ENCODE measurements around the gene TMEM221. TPM values are rescaled to one million over a fixed set of nuclear protein-coding genes. Genes with fewer than 3 reads are reported as not detected.

The TMEM221 gene
- total RNA-seq, 1 donor from 2014 or later: 0.96 TPM

GRCh38 chr19:17470068-17470841 is 21.8 kb upstream of the TMEM221 start, which contains the start of gene SLC27A1:
Gene SLC27A1, plus strand, starts transcription at chr19:17470524. Its CDS starts 17 bp downstream, at chr19:17470541.
- TF ChIP-seq CTCF (conservative IDR thresholded peaks at IDR 0.05): no peak
- peak within 1 kb of the TSS; percentile 98 for H3K4me3 Mint-ChIP-seq
- peaks cover 12% of the 10 kb centered on the region for H3K27me3 Mint-ChIP-seq (ENCODE audit: low read depth)
- peak; percentile 99 for DNase-seq (ENCODE audit: low read depth, low spot score)
- H3K36me3 Mint-ChIP-seq (ENCODE audit: low read depth): no peaks in the 10 kb centered on the region
- peaks cover 30% of the 10 kb centered on the region for H3K4me1 Mint-ChIP-seq
- H3K9me3 Mint-ChIP-seq: no peaks in the 10 kb centered on the region
- peak within 1 kb of the TSS; percentile 44 for H3K27ac Mint-ChIP-seq (ENCODE audit: unreplicated experiment)

- peaks cover 12% of the 10 kb centered on the region for H3K27me3 Mint-ChIP-seq (ENCODE audit: low read depth)
- peak overlapping the region; percentile 44 for H3K27ac Mint-ChIP-seq (ENCODE audit: unreplicated experiment)
- TF ChIP-seq CTCF (conservative IDR thresholded peaks at IDR 0.05): no peak
- peak; percentile 81 for DNase-seq (ENCODE audit: low read depth, low spot score)
- H3K4me1 Mint-ChIP-seq: peaks cover 28% of the 10 kb centered on the region
- H3K36me3 Mint-ChIP-seq (ENCODE audit: low read depth): no peaks in the 10 kb centered on the region
- peak overlapping the region; percentile 98 for H3K4me3 Mint-ChIP-seq
- no peaks in the 10 kb centered on the region for H3K9me3 Mint-ChIP-seq
Measured at GRCh38 chr19:17469481-17470067, 21.1 kb upstream of the TMEM221 start.

GRCh38 chr19:17469092-17469480 is 20.6 kb upstream of the TMEM221 start:
- peak overlapping the region; percentile 98 for H3K4me3 Mint-ChIP-seq
- DNase-seq (ENCODE audit: low read depth, low spot score): no peak
- no peaks in the 10 kb centered on the region for H3K9me3 Mint-ChIP-seq
- TF ChIP-seq CTCF (conservative IDR thresholded peaks at IDR 0.05): no peak
- no peaks in the 10 kb centered on the region for H3K36me3 Mint-ChIP-seq (ENCODE audit: low read depth)
- peaks cover 28% of the 10 kb centered on the region for H3K4me1 Mint-ChIP-seq
- H3K27ac Mint-ChIP-seq (ENCODE audit: unreplicated experiment): peak overlapping the region; percentile 44
- H3K27me3 Mint-ChIP-seq (ENCODE audit: low read depth): peaks cover 12% of the 10 kb centered on the region

GRCh38 chr19:17468302-17469091 is 20.0 kb upstream of the TMEM221 start:
- peak overlapping the region; percentile 98 for H3K4me3 Mint-ChIP-seq
- H3K4me1 Mint-ChIP-seq: peaks cover 28% of the 10 kb centered on the region
- no peaks in the 10 kb centered on the region for H3K9me3 Mint-ChIP-seq
- no peak overlapping the region for H3K27ac Mint-ChIP-seq (ENCODE audit: unreplicated experiment)
- H3K27me3 Mint-ChIP-seq (ENCODE audit: low read depth): peaks cover 12% of the 10 kb centered on the region
- H3K36me3 Mint-ChIP-seq (ENCODE audit: low read depth): no peaks in the 10 kb centered on the region
- no peak for DNase-seq (ENCODE audit: low read depth, low spot score)
- no peak for TF ChIP-seq CTCF (conservative IDR thresholded peaks at IDR 0.05)

GRCh38 chr19:17467471-17468301 is 19.2 kb upstream of the TMEM221 start:
- no peaks in the 10 kb centered on the region for H3K9me3 Mint-ChIP-seq
- TF ChIP-seq CTCF (conservative IDR thresholded peaks at IDR 0.05): no peak
- H3K4me1 Mint-ChIP-seq: peaks cover 28% of the 10 kb centered on the region
- H3K27me3 Mint-ChIP-seq (ENCODE audit: low read depth): peaks cover 12% of the 10 kb centered on the region
- H3K27ac Mint-ChIP-seq (ENCODE audit: unreplicated experiment): no peak overlapping the region
- H3K36me3 Mint-ChIP-seq (ENCODE audit: low read depth): no peaks in the 10 kb centered on the region
- DNase-seq (ENCODE audit: low read depth, low spot score): no peak
- H3K4me3 Mint-ChIP-seq: peak overlapping the region; percentile 98

Data from neural crest cell (in vitro differentiated cells).